D721Med (cell line): ENCODE results near the gene CATSPER4.
A peak's percentile ranks its signal among the peaks of the same experiment; 100 is the strongest.

Source experiments
- DNase-seq: peaks from one replicate; pipeline ENCODE4 v3.0.0; 2011; ENCODE audit warnings: low spot score; ENCODE audit not compliant: insufficient read length
- FAIRE-seq: peaks from 2 replicates; lab custom pipeline; 2011; peaks lifted over from hg19 to GRCh38; lab: Jason Lieb, UNC
- CTCF ChIP-seq: IDR thresholded peaks from 2 replicates; pipeline ENCODE4 v1.5.1; 2012; ENCODE audit warnings: mild to moderate bottlenecking, control low read depth; ENCODE audit not compliant: insufficient read depth; ENCODE audit errors: missing control alignments

Gene CATSPER4

DNA sequence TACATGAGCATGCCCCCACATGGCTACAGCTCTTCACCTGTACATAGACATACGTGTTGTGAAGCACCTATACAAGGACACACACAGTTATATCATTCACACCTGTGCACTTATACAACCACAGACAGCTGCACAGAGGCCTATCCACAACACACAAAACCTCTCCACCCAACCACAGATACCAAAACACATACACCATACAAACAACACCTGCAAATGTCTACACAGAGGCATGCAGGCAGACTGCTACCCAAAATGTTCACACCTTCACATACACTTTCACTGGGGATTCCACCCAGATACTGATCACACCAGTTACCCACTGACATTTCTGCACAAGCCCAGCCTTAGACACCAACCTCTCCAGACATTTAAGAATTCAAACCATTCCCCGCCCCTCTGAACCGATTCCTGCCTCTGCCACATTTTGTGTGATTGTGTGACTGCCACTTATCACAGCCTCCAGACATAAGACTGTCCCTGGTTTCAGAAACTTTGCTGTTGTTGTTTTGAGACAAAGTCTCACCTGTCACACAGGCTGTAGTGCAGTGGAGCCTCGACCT, 23.6 kb upstream of the CATSPER4 start:
- no peak for TF ChIP-seq CTCF
- FAIRE-seq = no peak

DNA sequence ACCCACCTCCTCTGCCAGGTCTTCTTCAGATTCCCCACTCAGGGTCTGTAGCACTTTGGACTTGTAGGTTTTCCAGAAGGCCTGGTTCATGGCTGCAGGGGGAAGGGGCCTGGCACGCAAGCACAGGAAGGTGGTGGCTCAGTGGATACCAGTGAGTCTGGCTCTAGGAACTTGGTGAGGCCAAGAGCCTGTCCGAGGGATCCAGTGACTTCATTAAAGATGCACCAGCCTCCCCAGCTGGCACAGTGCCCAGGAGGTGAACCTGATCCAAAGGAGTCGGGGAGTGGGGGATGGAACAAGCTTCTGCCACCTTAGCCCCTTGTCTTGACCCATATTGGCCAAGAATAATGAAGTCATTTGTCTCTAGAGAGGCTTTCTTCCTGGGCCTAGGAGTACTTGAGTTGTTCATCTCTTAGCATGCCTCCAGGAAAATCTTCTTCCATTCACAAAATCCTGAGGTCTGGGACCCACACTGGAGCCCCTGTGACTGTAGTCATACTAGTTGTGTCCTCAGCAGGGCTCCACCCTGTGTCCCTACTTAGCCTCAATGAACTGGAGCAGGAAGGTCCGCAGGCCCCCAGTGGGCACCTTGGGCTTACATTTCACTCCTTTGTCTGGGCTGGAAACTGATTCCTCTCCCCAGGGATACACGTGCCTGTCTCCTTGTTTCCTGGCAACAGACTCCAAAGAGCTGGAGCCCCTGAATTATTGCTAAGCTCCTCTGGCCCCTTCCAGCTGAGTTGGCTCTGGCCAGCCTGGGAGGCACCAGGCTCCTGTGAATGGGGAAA, 21.8 kb upstream of the CATSPER4 start, which contains the start of gene C1orf232:
Gene C1orf232 (minus strand): TSS at position 554 of the 788 bp plus-strand sequence. CDS start 464 bp downstream, at position 90.
- DNase-seq (no peak), FAIRE-seq (no peak)
- no peak for TF ChIP-seq CTCF

More for the DNA sequence above, 23.6 kb upstream of the CATSPER4 start:
- DNase-seq = no peak

- DNase-seq = no peak
- no peak for TF ChIP-seq CTCF
- FAIRE-seq = no peak
Measured at GRCh38 chr1:26169198-26169554, 21.2 kb upstream of the CATSPER4 start.

- TF ChIP-seq CTCF = peak; percentile 77
- FAIRE-seq = no peak
- peak; percentile 83 for DNase-seq
Measured at GRCh38 chr1:26169669-26170471, 20.5 kb upstream of the CATSPER4 start, which contains the start of gene ZNF593. Gene ZNF593, plus strand, starts transcription at chr1:26169908. Its CDS starts 76 bp downstream, at chr1:26169984.

DNA sequence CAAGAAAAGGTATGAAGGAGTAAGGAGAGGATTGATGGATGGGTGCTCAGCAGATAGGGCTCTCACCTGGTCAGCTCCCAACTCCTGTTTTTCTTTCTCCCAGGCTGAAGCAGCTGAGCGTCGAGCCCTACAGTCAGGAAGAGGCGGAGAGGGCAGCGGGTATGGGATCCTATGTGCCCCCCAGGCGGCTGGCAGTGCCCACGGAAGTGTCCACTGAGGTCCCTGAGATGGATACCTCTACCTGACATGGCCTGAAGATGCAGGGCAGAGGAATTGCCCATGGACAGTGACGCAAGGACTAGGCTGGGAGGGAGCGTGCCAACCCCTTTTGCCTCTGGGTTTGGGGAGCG, 20.0 kb upstream of the CATSPER4 start:
- no peak for TF ChIP-seq CTCF
- DNase-seq (no peak), FAIRE-seq (no peak)

- DNase-seq (no peak), FAIRE-seq (no peak)
- no peak for TF ChIP-seq CTCF
Measured at GRCh38 chr1:26171084-26172072, 19.0 kb upstream of the CATSPER4 start, which contains the start of gene ZNF593OS. Gene ZNF593OS, minus strand, starts transcription at chr1:26171832. Its CDS starts 171 bp downstream, at chr1:26171661.
